ENCODE measurements around the gene MYBPH. TPM values are rescaled to one million over a fixed set of nuclear protein-coding genes. Genes with fewer than 3 reads are reported as not detected.

The MYBPH gene
- polyA plus RNA-seq, 3 donors: 0.04 to 0.52 (median 0.16) TPM

GRCh38 chr1:203129501-203130231, 46.0 kb downstream of the MYBPH start:
- no peaks in the 10 kb centered on the region for H3K79me2 ChIP-seq (ENCODE audit: insufficient read depth, low read length)
- Mint-ChIP-seq H3K36me3 (peaks cover 0 to 7% of the 10 kb centered on the region in 2 donors), H3K27me3 (ENCODE audit: low read depth in 3 of 3) (peaks cover 47 to 75% (median 69%) of the 10 kb centered on the region in 3 donors), H3K4me3 (peak overlapping the region in 1 of 2 donors; percentile 87), H3K9me3 (peaks cover 0 to 10% (median 2%) of the 10 kb centered on the region in 7 donors), H3K4me1 (peaks cover 62% of the 10 kb centered on the region), H3K27ac (peak overlapping the region in 1 of 7 donors; percentile 62)
- H3K9ac ChIP-seq (ENCODE audit: insufficient read depth, low read length, poor library complexity, severe bottlenecking): no peak overlapping the region
- no peak overlapping the region for H3K4me3 ChIP-seq (replicated peaks in 1 of 3; ENCODE audit: low read depth in 2 of 3, low read length in 3 of 3)
- H3K9me3 ChIP-seq (replicated peaks in 1 of 2; ENCODE audit: control insufficient read depth in 1 of 2, insufficient read depth in 1 of 2, low read length in 2 of 2): peaks cover 0 to 9% of the 10 kb centered on the region in 2 donors
- no peaks in the 10 kb centered on the region for H4K20me1 ChIP-seq (ENCODE audit: insufficient read depth, low read length)
- no peaks in the 10 kb centered on the region for H3K36me3 ChIP-seq (replicated peaks in 1 of 2; ENCODE audit: control insufficient read depth in 1 of 2, insufficient read depth in 2 of 2, low read length in 2 of 2)
- intact Hi-C loops (cut with micrococcal nuclease): loop anchor here (5.0 to 10.0 kb wide), 2 partner anchors 48 to 85 kb away; partner anchors contain the start of gene MYBPH (in 1 of the 2)
- H3K4me2 ChIP-seq (replicated peaks; ENCODE audit: extremely low read depth, low read length, poor library complexity, severe bottlenecking): peak overlapping the region; percentile 12
- TF ChIP-seq CTCF (IDR thresholded peaks at IDR 0.05): no peak
- 79% methylated on average over 2 of the region's 7 CpGs for WGBS (ENCODE audit: insufficient coverage)
- H3K27ac ChIP-seq (ENCODE audit: low read depth in 1 of 2, low read length in 2 of 2): no peak overlapping the region
- H3K4me1 ChIP-seq (ENCODE audit: control insufficient read depth in 1 of 2, insufficient read depth in 2 of 2, low read length in 2 of 2): peaks cover 64 to 66% of the 10 kb centered on the region in 2 donors
- DNase-seq: peak in 2 of 3 donors; percentile 21 to 34
- H3K27me3 ChIP-seq (ENCODE audit: control insufficient read depth in 2 of 2, insufficient read depth in 2 of 2, low read length in 2 of 2): peaks cover 26 to 52% of the 10 kb centered on the region in 2 donors
- H2AFZ ChIP-seq (ENCODE audit: insufficient read depth, low read depth, low read length, poor library complexity, severe bottlenecking): no peak overlapping the region

GRCh38 chr1:203128716-203129500, 46.7 kb downstream of the MYBPH start:
- H3K36me3 Mint-ChIP-seq: peaks cover 0 to 7% of the 10 kb centered on the region in 2 donors
- Histone ChIP-seq H3K9me3 (replicated peaks in 1 of 2; ENCODE audit: control insufficient read depth in 1 of 2, insufficient read depth in 1 of 2, low read length in 2 of 2) (peaks cover 0 to 9% of the 10 kb centered on the region in 2 donors), H2AFZ (ENCODE audit: insufficient read depth, low read depth, low read length, poor library complexity, severe bottlenecking) (no peak overlapping the region), H4K20me1 (ENCODE audit: insufficient read depth, low read length) (no peaks in the 10 kb centered on the region), H3K79me2 (ENCODE audit: insufficient read depth, low read length) (no peaks in the 10 kb centered on the region), H3K27me3 (ENCODE audit: control insufficient read depth in 2 of 2, insufficient read depth in 2 of 2, low read length in 2 of 2) (peaks cover 34 to 60% of the 10 kb centered on the region in 2 donors), H3K27ac (ENCODE audit: low read depth in 1 of 2, low read length in 2 of 2) (no peak overlapping the region), H3K4me3 (replicated peaks in 1 of 3; ENCODE audit: low read depth in 2 of 3, low read length in 3 of 3) (no peak overlapping the region), H3K4me2 (replicated peaks; ENCODE audit: extremely low read depth, low read length, poor library complexity, severe bottlenecking) (peak overlapping the region; percentile 12), H3K9ac (ENCODE audit: insufficient read depth, low read length, poor library complexity, severe bottlenecking) (no peak overlapping the region), H3K36me3 (replicated peaks in 1 of 2; ENCODE audit: control insufficient read depth in 1 of 2, insufficient read depth in 2 of 2, low read length in 2 of 2) (no peaks in the 10 kb centered on the region), H3K4me1 (ENCODE audit: control insufficient read depth in 1 of 2, insufficient read depth in 2 of 2, low read length in 2 of 2) (peaks cover 58 to 59% of the 10 kb centered on the region in 2 donors)
- intact Hi-C loops (cut with micrococcal nuclease): loop anchor here (5.0 to 10.0 kb wide), 2 partner anchors 48 to 84 kb away; partner anchors contain the start of gene MYBPH (in 1 of the 2)
- H3K27me3 Mint-ChIP-seq (ENCODE audit: low read depth in 3 of 3): peaks cover 51 to 76% (median 76%) of the 10 kb centered on the region in 3 donors
- H3K4me1 Mint-ChIP-seq: peaks cover 60% of the 10 kb centered on the region
- H3K9me3 Mint-ChIP-seq: peaks cover 0 to 10% (median 2%) of the 10 kb centered on the region in 7 donors
- H3K27ac Mint-ChIP-seq: peak overlapping the region in 1 of 7 donors; percentile 62
- TF ChIP-seq CTCF (IDR thresholded peaks at IDR 0.05): no peak
- WGBS (ENCODE audit: insufficient coverage): 96% methylated on average over 29 of the region's 29 CpGs
- peak overlapping the region; percentile 67 to 87 for H3K4me3 Mint-ChIP-seq
- no peak for DNase-seq
